Breast epithelium (tissue), 4 donors: ENCODE data around the gene ANKRD26. TPM values are rescaled to one million over a fixed set of nuclear protein-coding genes. Genes with fewer than 3 reads are reported as not detected.

Source experiments
- DNase-seq, 2 donors: peaks; one replicate each; pipeline ENCODE4 v3.0.0-alpha.2; 2019; ENCODE audit warnings: low spot score in 2 of 2
- H3K27ac ChIP-seq, 2 donors: fragments of 200-600 bp; sonication (generic) in 1 of 2; one replicate each; pipeline ENCODE4 v1.5.1; 2016 to 2019; ENCODE audit warnings: mild to moderate bottlenecking in 1 of 2
- H3K27me3 ChIP-seq, 2 donors: fragments of 200-600 bp; sonication (generic) in 1 of 2; one replicate each; pipeline versions ENCODE4 v1.5.1 to v1.6.0; 2017 to 2019; ENCODE audit warnings: control low read depth in 1 of 2, mild to moderate bottlenecking in 1 of 2
- H3K36me3 ChIP-seq: fragments of 200-600 bp; one replicate; pipeline ENCODE4 v1.5.1; 2019
- H3K4me1 ChIP-seq, 2 donors: fragments of 200-600 bp; sonication (generic); one replicate each; pipeline ENCODE4 v1.5.1; 2016 to 2019; ENCODE audit warnings: control low read depth in 1 of 2
- H3K4me3 ChIP-seq, 3 donors: fragments of 200-600 bp; sonication (generic); 1 replicate in 2 of 3; 2 replicates in 1 of 3; pipeline ENCODE4 v1.5.1; 2016 to 2019; ENCODE audit warnings: mild to moderate bottlenecking in 3 of 3, moderate library complexity in 2 of 3
- H3K9me3 ChIP-seq, 2 donors: fragments of 200-600 bp; sonication (generic) in 1 of 2; one replicate each; pipeline ENCODE4 v1.5.1; 2016 to 2019; ENCODE audit warnings: control low read depth in 1 of 2
- CTCF ChIP-seq, 3 donors: fragments of 450-650 bp; IDR thresholded peaks; one replicate each; pipeline ENCODE4 v1.5.1; 2016 to 2017; ENCODE audit warnings: antibody characterized with exemption in 3 of 3, mild to moderate bottlenecking in 3 of 3, moderate library complexity in 3 of 3
- POLR2A ChIP-seq: fragments of 450-650 bp; IDR thresholded peaks from one replicate; pipeline ENCODE4 v1.6.1; 2016; ENCODE audit warnings: antibody characterized with exemption, mild to moderate bottlenecking, moderate library complexity
- POLR2AphosphoS5 ChIP-seq, 3 donors: sonication (generic); formaldehyde crosslinking; IDR thresholded peaks; one replicate each; pipeline ENCODE4 v1.6.1; 2017; ENCODE audit warnings: antibody characterized with exemption in 3 of 3
- intact Hi-C: fragments of 100-400 bp; cut with DNase I; formaldehyde crosslinking; loops from one replicate; pipeline ENCODE4 v1.15.1; 2023; ENCODE audit warnings: low total_unique reads
- total RNA-seq, 3 donors: library from RNA; depleted of rRNA; stranded (reverse); fragments of >200 nt; gene quantifications; one replicate each; pipeline ENCODE4 v1.1.0, GENCODE V29; 2016

ANKRD26 gene
- total RNA-seq, 3 donors from 2014 or later = 8.3 to 14.6 (median 13.4) TPM

GRCh38 chr10:27088119-27089044, 11.9 kb downstream of the ANKRD26 start:
- H3K36me3 ChIP-seq = no peaks in the 10 kb centered on the region
- no peak overlapping the region for H3K27ac ChIP-seq
- TF ChIP-seq POLR2A (no peak), POLR2AphosphoS5 (IDR thresholded peaks at IDR 0.05) (no peak), CTCF (IDR thresholded peaks at IDR 0.05) (no peak)
- no peaks in the 10 kb centered on the region for H3K9me3 ChIP-seq
- no peaks in the 10 kb centered on the region for H3K4me1 ChIP-seq
- H3K4me3 ChIP-seq = no peak overlapping the region
- no peaks in the 10 kb centered on the region for H3K27me3 ChIP-seq
- DNase-seq = no peak
- intact Hi-C loops = no loop called here

GRCh38 chr10:27072436-27073114, 27.7 kb downstream of the ANKRD26 start:
- intact Hi-C loops = no loop called here
- no peaks in the 10 kb centered on the region for H3K27me3 ChIP-seq
- no peak for DNase-seq
- H3K4me3 ChIP-seq = no peak overlapping the region
- H3K9me3 ChIP-seq = no peaks in the 10 kb centered on the region
- no peak overlapping the region for H3K27ac ChIP-seq
- H3K4me1 ChIP-seq = no peaks in the 10 kb centered on the region
- peaks cover 9% of the 10 kb centered on the region for H3K36me3 ChIP-seq
- TF ChIP-seq POLR2A = no peak
- no peak for TF ChIP-seq CTCF (IDR thresholded peaks at IDR 0.05)
- no peak for TF ChIP-seq POLR2AphosphoS5 (IDR thresholded peaks at IDR 0.05)

- Histone ChIP-seq H3K36me3 (no peaks in the 10 kb centered on the region), H3K4me1 (no peaks in the 10 kb centered on the region), H3K4me3 (no peak overlapping the region), H3K27ac (no peak overlapping the region), H3K9me3 (no peaks in the 10 kb centered on the region), H3K27me3 (no peaks in the 10 kb centered on the region)
- TF ChIP-seq POLR2AphosphoS5 (IDR thresholded peaks at IDR 0.05) (no peak), CTCF (IDR thresholded peaks at IDR 0.05) (no peak)
- DNase-seq = no peak
- intact Hi-C loops = no loop called here
These were observed 31.9 kb downstream of the ANKRD26 start for GRCh38 chr10:27068217-27068891.

GRCh38 chr10:27065084-27065483, 35.2 kb downstream of the ANKRD26 start:
- no peaks in the 10 kb centered on the region for H3K36me3 ChIP-seq
- intact Hi-C loops = no loop called here
- TF ChIP-seq CTCF (IDR thresholded peaks at IDR 0.05) (no peak), POLR2A (no peak), POLR2AphosphoS5 (IDR thresholded peaks at IDR 0.05) (no peak)
- DNase-seq = no peak
- no peak overlapping the region for H3K27ac ChIP-seq
- no peaks in the 10 kb centered on the region for H3K27me3 ChIP-seq
- no peaks in the 10 kb centered on the region for H3K4me1 ChIP-seq
- no peaks in the 10 kb centered on the region for H3K9me3 ChIP-seq
- H3K4me3 ChIP-seq = no peak overlapping the region
